Mesodermal cell (in vitro differentiated cells): Measurements from ENCODE around the gene PNKD.

Experiments used
- H3K27ac ChIP-seq: 2 replicates; pipeline ENCODE4 v1.7.0; 2013; ENCODE audit warnings: mild to moderate bottlenecking, low read depth, low read length, moderate library complexity; ENCODE audit not compliant: severe bottlenecking
- H3K36me3 ChIP-seq: 2 replicates; pipeline ENCODE4 v1.7.1; 2013; ENCODE audit warnings: mild to moderate bottlenecking, low read length, moderate library complexity; ENCODE audit not compliant: control insufficient read depth, insufficient read depth
- H3K4me1 ChIP-seq: one replicate; pipeline ENCODE4 v1.7.1; 2013; ENCODE audit warnings: mild to moderate bottlenecking, low read length; ENCODE audit not compliant: insufficient read depth, control insufficient read depth, poor library complexity, severe bottlenecking
- H3K4me3 ChIP-seq: 2 replicates; pipeline ENCODE4 v1.7.0; 2013; ENCODE audit warnings: low read length, control low read depth, mild to moderate bottlenecking; ENCODE audit not compliant: insufficient read depth, poor library complexity, severe bottlenecking; ENCODE audit errors: extremely low read depth
- H3K9me3 ChIP-seq: 2 replicates; pipeline ENCODE4 v1.7.1; 2013; ENCODE audit warnings: mild to moderate bottlenecking, low read length, moderate library complexity; ENCODE audit not compliant: control insufficient read depth
- WGBS, 2 experiments: methylation state at CpG; one replicate each; pipeline ENCODE4 v1.1.5; 2013; ENCODE audit warnings: missing lambda C conversion rate in 2 of 2; ENCODE audit not compliant: insufficient coverage in 2 of 2; 5-methylcytosine and 5-hydroxymethylcytosine counted together

PNKD gene

DNA sequence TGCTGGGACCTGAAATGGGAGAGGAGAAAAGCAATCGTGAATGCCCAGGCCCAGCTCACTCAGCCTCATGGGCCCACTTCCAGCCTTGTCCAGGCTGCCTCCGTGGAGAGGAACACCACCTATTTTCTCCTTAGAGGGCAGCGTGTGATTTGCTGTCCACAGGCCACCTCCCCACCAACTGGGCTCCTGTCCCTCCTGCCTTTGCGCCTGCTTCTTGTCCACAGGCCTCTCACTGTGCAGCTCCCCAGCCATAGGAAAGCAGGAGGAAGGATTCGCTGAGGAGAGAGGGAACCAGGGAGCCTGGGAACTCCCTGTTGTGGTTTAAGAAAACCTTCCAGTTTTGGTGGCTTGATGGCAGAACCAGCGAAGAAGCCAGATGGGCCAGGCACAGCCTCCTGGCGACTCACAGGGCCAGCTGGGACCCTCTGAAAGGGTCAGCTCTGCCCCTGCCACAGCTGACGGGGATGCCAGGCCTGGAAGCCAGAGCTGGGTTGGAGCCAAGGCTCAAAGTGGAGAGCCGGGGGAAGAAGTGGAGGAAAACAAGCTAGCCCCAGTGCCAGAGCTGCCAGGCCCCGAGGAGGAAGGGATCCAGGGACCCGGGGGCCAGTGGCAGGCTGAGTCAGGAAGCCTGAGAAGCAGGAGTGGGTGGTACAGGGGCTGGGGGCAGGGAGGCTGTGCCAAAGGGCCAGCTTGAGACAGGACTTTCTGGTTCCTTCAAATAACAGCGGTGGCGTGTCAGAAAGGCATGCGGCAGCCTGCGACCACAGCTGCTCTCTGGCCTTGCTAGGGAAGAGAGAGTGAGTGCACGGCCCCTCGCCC is 12.1 kb downstream of the PNKD start:
- peaks cover 46% of the 10 kb centered on the region for H3K36me3 ChIP-seq
- 90 to 96% methylated on average over 11 to 15 of the region's 17 CpGs for WGBS, 2 experiments
- no peak overlapping the region for H3K27ac ChIP-seq
- H3K4me1 ChIP-seq, result peaks cover 32% of the 10 kb centered on the region
- H3K9me3 ChIP-seq, result no peaks in the 10 kb centered on the region
- no peak overlapping the region for H3K4me3 ChIP-seq

DNA sequence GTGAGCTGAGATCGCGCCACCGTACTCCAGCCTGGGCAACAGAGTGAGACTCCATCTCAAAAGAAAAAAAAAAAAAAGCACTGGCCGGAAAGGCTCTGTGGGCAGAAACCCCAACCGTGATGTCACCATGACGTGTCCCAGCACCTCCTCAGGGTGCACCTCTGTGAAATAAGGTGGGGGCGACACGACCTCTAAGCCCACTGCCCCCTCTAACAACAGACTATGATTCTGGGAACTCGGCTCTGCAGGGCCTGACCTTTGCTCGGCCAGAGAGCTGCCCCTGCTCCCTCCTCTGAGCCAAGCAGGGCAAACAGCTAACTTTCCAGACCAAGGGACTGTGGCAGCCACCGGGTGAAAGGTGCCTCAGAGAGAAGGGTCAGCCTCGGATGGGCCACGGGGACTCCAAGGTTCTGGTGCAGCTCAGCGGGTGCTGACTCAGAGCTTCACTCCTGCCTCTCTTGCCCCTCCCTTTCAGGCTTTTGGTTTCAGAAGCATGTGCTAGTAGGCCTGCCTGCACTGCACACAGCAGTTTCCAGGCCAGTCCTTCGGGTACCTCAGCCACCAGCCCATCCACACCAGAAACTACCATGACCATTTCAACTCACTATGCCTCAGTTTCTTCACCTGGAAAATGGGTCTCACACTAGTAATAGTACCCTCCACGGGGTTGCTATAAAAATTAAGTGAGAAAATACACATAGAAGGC is 13.9 kb downstream of the PNKD start:
- H3K36me3 ChIP-seq, result peaks cover 27% of the 10 kb centered on the region
- no peaks in the 10 kb centered on the region for H3K9me3 ChIP-seq
- no peak overlapping the region for H3K27ac ChIP-seq
- 88 to 94% methylated on average over 10 to 12 of the region's 16 CpGs for WGBS, 2 experiments
- peaks cover 32% of the 10 kb centered on the region for H3K4me1 ChIP-seq
- no peak overlapping the region for H3K4me3 ChIP-seq

DNA sequence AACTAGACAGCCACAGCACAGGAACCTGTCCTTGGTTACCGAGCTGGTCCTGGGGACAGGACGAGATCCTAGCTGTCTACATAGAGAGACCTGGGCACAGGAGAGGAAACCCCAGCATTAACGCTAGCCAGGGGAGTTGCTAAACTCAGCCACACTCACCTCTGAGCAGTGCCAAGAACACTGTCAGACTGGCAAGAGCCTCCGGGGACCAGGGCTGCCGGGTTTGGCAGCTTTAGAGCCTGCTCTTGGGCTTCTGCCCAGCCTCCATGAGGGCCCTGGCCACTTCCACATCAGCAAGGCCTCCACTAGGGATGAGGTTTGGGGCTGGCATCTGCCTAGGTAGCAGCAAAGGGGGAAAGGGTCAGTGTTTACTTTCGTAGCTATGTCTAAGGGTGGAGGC is 15.3 kb downstream of the PNKD start:
- H3K36me3 ChIP-seq, result peaks cover 15% of the 10 kb centered on the region
- H3K27ac ChIP-seq, result peak overlapping the region; percentile 96
- WGBS, 2 experiments, result 92 to 96% methylated on average over 4 to 6 of the region's 6 CpGs
- no peaks in the 10 kb centered on the region for H3K9me3 ChIP-seq
- H3K4me1 ChIP-seq, result peaks cover 44% of the 10 kb centered on the region
- no peak overlapping the region for H3K4me3 ChIP-seq

DNA sequence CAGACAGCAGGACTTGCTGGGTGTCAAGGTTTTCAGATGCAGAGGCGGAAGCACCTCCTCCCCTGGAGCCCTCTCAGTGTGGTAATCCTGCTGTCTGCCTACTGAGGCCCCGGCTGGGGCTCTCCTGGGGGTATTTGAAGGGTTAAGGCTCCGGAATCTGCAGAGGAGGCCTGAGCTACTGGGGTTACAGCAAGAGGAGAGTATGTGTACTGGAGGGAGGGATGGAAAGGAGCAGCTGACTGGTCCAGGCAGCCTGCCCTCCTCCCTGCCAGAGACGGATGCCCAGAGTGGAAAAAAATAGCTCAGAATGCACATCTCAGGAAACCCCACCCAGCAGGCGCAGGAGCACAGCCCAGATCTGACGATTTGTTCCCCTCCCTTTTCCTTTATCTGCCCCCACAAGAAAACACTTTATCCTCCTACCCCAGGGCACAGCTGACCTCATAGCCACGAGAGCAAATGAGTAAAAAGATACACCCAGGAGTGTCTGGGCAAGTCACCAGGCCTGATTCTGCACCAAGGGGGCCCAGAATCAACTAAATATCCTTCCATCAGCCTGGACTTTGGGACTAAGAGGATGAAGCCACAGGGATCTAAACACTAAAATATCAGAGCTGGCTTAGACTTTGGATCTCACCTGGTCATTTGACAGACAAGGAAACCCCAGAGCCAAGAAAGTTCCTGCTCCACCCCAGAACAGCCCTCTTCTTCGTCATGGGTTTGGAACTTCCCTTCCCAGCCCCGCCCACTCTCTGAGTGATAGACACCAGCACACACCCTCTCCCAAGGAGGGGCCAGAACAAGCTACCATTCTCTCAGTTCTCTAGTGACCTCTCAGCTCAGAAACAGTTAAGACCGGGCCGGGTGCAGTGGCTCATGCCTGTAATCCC is 16.5 kb downstream of the PNKD start:
- WGBS, 2 experiments, result 22 to 33% methylated on average over 6 to 8 of the region's 11 CpGs
- Histone ChIP-seq H3K36me3 (peaks cover 8% of the 10 kb centered on the region), H3K4me1 (peaks cover 49% of the 10 kb centered on the region), H3K4me3 (peak overlapping the region; percentile 20), H3K9me3 (no peaks in the 10 kb centered on the region), H3K27ac (peak overlapping the region; percentile 96)

DNA sequence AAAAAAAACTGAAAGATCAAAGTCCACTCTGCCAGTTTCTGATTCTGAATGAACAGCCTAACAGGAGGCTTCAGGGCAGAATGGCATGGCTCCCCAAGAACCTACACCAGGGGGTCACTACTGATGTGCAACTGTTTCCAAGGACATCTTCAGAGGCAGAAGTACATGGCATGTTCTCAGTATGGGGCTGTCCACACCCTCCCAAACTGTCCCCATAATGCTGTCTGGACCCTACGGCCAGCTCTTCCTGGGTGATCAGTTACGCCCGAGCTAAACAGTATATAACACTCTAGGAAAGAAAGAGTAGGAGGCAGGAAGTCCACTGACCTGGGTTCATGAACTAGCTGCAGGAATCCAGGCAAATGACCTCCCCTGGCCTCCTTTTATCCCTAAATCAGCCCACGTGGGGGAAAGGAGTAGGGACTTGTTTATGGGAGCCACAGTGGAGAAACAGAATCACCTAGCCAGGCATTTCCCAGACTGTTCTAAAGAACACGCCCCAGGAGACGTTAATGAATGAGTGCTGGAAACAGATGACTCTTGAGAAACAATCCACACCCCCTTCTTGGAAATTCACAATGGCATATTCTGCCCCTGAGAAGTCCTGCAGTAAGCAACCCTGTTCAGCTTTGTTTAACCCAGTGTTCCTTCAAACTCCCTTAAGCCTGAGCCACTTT is 19.5 kb downstream of the PNKD start:
- peaks cover 44% of the 10 kb centered on the region for H3K4me1 ChIP-seq
- no peaks in the 10 kb centered on the region for H3K9me3 ChIP-seq
- H3K27ac ChIP-seq, result no peak overlapping the region

DNA sequence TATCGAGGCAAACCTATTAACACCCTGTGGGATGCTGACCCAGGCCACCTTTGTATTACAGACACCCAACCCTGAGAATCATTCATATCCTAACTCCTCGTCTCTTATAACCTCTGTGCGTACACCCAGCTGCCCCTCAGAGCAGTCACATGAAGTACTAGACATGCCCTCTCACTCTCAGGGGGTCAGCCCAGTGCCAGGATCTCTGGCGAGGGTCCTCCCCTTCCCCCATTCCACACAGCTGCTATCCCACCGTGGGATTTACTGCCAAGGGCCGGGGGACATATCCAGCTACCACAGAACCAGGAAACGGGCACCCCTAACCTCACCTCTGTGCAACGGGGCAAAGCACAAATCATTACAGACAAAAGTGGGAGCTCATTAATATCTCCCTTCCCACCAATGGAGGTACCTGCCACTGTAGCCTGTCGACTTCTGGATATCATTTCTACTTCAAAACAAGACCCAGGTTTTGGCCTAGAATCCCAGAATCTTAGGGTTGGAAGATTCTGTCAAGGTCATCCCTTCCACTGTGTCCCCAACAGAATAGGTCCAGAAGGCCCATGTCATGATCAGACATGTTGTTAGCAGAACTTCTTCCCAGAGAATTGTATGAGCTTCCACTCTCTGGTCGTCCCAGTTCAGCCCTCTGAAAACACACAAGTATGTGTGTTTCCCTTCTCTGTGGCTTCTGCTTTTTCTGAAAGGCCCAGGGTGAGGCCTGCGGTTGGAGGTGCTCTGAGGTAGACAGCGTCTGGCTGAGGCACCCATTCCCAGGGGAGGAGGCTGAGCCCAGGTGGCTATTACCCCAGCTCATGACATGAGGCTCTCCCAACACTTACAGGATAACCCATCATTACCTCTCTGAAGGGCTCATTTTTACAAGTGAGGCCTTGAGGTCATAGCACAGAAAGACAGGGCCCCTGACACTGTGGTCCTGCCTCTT is 20.3 kb downstream of the PNKD start:
- H3K4me1 ChIP-seq, result peaks cover 43% of the 10 kb centered on the region
- peak overlapping the region; percentile 51 for H3K4me3 ChIP-seq
- no peaks in the 10 kb centered on the region for H3K36me3 ChIP-seq
- H3K27ac ChIP-seq, result no peak overlapping the region
- 84 to 89% methylated on average over 7 to 10 of the region's 12 CpGs for WGBS, 2 experiments
- H3K9me3 ChIP-seq, result no peaks in the 10 kb centered on the region

More for the DNA sequence above, 19.5 kb downstream of the PNKD start:
- Histone ChIP-seq H3K36me3 (peaks cover 5% of the 10 kb centered on the region), H3K4me3 (peak overlapping the region; percentile 12)
- WGBS, 2 experiments, result 80 to 91% methylated on average over 1 to 4 of the region's 6 CpGs

DNA sequence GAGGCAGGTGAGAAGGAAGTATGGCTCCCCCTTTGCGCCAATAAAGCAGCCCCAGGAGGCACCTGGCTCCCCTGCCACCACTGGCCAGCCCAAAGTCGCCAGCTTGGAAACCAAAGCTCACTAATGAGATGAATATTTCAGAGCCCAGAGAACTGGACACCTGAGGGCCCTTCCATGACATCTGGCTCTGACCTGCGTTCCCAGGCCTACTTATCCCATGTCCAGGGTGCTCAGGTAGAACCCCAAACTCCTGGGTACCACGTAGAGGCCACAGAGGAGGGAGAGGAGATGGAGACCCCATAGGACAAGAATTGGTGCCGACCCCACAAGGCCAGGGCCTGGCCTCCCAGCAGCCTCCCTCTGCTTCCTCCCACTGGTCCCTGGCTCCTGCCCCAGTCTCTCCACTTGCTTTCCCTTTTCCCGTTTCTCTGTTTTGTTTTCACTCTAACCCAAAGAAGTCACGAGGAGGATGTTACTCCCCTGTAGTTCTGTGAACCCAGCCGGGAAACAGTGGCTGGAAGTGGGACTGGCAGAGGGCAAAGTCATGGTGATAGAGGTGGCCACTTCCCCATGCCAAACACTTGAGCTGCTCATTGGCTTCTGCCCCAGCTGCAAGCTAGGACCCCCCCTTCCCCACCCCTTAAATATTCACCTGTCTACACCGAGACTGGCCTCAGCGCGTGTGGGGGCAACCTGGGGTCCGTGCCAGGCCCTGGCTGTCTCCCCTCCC is 21.2 kb downstream of the PNKD start:
- Histone ChIP-seq H3K4me1 (peaks cover 41% of the 10 kb centered on the region), H3K9me3 (no peaks in the 10 kb centered on the region), H3K36me3 (no peaks in the 10 kb centered on the region), H3K4me3 (peak overlapping the region; percentile 51), H3K27ac (no peak overlapping the region)
- 88 to 90% methylated on average over 9 of the region's 12 CpGs for WGBS, 2 experiments

DNA sequence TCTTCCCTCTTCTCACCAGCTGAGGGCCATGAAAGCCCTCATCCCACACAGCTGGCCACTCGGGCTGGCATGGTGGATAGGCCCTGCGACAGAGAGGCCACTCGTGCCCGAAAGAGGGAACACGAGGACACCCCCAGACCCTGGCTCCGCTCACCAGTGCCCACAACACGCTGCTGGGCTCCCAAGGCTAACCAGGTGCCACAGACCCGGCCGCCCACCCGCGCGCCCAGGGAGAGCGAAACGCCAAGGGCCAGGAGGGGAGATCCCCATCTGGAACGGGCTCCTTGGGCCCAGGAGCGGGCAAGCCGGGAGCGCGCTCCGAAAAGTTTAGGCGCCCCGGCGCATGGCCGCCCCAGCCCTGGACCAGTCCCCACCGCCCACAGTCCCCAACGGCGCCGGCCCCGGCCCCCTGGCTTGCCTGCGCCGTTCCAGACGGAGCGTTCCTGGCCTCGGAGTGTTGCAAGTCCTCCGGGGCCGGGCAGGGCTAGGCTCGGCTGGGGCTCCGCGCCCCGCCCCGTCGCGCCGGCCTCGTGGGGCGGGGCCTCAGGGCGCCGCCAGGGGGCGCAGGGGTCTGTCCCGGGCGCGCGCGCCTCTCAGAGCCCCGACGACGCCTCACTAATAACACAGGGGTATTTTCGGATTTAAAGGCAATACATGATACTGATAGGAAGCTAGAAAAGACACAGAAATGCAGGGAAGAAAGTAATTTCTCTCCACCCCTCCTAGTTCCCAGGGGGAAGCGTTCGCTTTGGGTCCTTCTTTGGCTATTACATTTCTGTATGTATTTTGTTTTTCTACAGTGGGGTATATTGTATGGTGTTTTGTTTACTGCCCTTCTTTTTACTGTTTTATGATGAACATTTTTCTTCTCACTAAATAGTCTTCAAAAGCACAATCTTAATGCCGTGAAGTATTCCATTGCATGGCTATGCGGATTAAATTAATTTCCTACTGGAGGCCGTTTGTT is 22.0 kb downstream of the PNKD start, which contains the start of gene TMBIM1:
TMBIM1 (minus strand) TSS at position 456 of the 967 bp plus-strand sequence. CDS start 10,362 bp downstream, outside the sequence.
- 46% methylated on average over 23 to 30 of the region's 63 CpGs for WGBS, 2 experiments
- H3K36me3 ChIP-seq, result no peaks in the 10 kb centered on the region
- H3K27ac ChIP-seq, result no peak within 1 kb of the TSS
- no peaks in the 10 kb centered on the region for H3K9me3 ChIP-seq
- H3K4me3 ChIP-seq, result peak within 1 kb of the TSS; percentile 51
- H3K4me1 ChIP-seq, result peaks cover 37% of the 10 kb centered on the region
